ENCODE results near the gene SMC4. TPM values are rescaled to one million over a fixed set of nuclear protein-coding genes. Genes with fewer than 3 reads are reported as not detected.

The SMC4 gene
- total and polyA plus RNA-seq, 2 of the 8 experiments (the other 6 are each of a cell fraction or from before 2014, with no cell fraction given), result 26.6 to 118 TPM

- no peak overlapping the region for H3K27ac ChIP-seq (ENCODE audit: low read depth, low read length)
- no peaks in the 10 kb centered on the region for H3K79me1 ChIP-seq (ENCODE audit: low read depth, low read length)
- no peak overlapping the region for H2BK120ac ChIP-seq (replicated peaks; ENCODE audit: low read depth, low read length)
- POLR2A ChIA-PET (ENCODE audit: partially characterized antibody), result no interaction called here
- no peak overlapping the region for H3K9ac ChIP-seq (replicated peaks in 1 of 4; ENCODE audit: extremely low read depth in 1 of 4, low read depth in 3 of 4, low read length in 3 of 4)
- H3K36me3 ChIP-seq (ENCODE audit: control insufficient read depth in 2 of 4, insufficient read depth in 4 of 4, low read length in 3 of 4), result no peaks in the 10 kb centered on the region
- H3K79me2 ChIP-seq (ENCODE audit: control insufficient read depth in 1 of 2, insufficient read depth in 2 of 2, low read length in 2 of 2), result no peaks in the 10 kb centered on the region
- H3K14ac ChIP-seq (ENCODE audit: insufficient read length), result no peak overlapping the region
- no peak overlapping the region for H2AFZ ChIP-seq (ENCODE audit: low read length)
- H3K9me3 ChIP-seq (ENCODE audit: insufficient read depth in 2 of 2, low read depth in 1 of 2, low read length in 1 of 2), result peaks cover 3 to 11% of the 10 kb centered on the region in 2 experiments; a peak in 3 of 4 replicates
- no peak overlapping the region for H3K4me2 ChIP-seq (ENCODE audit: insufficient read depth in 1 of 2, low read depth in 2 of 2, low read length in 2 of 2)
- no peak for DNase-seq (ENCODE audit: low read depth in 1 of 2, low spot score in 2 of 2)
- H4K20me1 ChIP-seq (replicated peaks in 1 of 2; ENCODE audit: control insufficient read depth in 1 of 2, insufficient read depth in 2 of 2, low read length in 2 of 2), result no peaks in the 10 kb centered on the region
- no peak overlapping the region for H2BK5ac ChIP-seq (ENCODE audit: low read depth, low read length)
- CTCF ChIA-PET (ENCODE audit: partially characterized antibody), result interaction anchor here (0.8 to 3.0 kb wide), 3 partner anchors 7 to 13 kb away, joined by 3 to 13 read pairs (median 4); partner anchors contain the start of gene TRIM59
- no peaks in the 10 kb centered on the region for H3K23me2 ChIP-seq (ENCODE audit: low read depth, low read length)
- peaks cover 0 to 4% (median 0%) of the 10 kb centered on the region in 4 experiments; a peak in 1 of 7 replicates for H3K4me1 ChIP-seq (replicated peaks in 1 of 4; ENCODE audit: control insufficient read depth in 3 of 4, insufficient read depth in 4 of 4, low read length in 3 of 4)
- no peak overlapping the region for H4K8ac ChIP-seq (ENCODE audit: extremely low read depth, insufficient read depth, low read length)
- H4K91ac ChIP-seq (replicated peaks; ENCODE audit: insufficient read length, low read length), result no peak overlapping the region
- 91% methylated on average over 2 of the region's 2 CpGs; no CpG with 5 or more reads in 1 of the 2 experiments for WGBS, 2 experiments (ENCODE audit: extremely low coverage in 1 of 2, insufficient coverage in 1 of 2, insufficient read length in 1 of 2, insufficient replicate concordance in 2 of 2, low coverage in 1 of 2, low lambda C conversion rate in 2 of 2, missing lambda C conversion rate in 1 of 2)
- H2BK20ac ChIP-seq (ENCODE audit: low read length), result no peak overlapping the region
- no peak for FAIRE-seq
- H2BK12ac ChIP-seq (ENCODE audit: low read depth, low read length), result no peak overlapping the region
- no peak overlapping the region for H2BK15ac ChIP-seq (ENCODE audit: low read length)
- no peak overlapping the region for H3K4ac ChIP-seq (replicated peaks; ENCODE audit: insufficient read length, low read depth, low read length)
- no peak overlapping the region for H4K5ac ChIP-seq (ENCODE audit: insufficient read length, low read depth, low read length)
- no peak overlapping the region for H3K23ac ChIP-seq (ENCODE audit: insufficient read length)
- H3K4me3 ChIP-seq (ENCODE audit: extremely low read depth in 1 of 4, insufficient read depth in 2 of 4, low read depth in 3 of 4, low read length in 4 of 4), result no peak overlapping the region
- H2AK5ac ChIP-seq (ENCODE audit: low read depth, low read length), result no peak overlapping the region
- H3K27me3 ChIP-seq (replicated peaks in 1 of 4; ENCODE audit: control insufficient read depth in 3 of 4, extremely low read depth in 1 of 4, insufficient read depth in 3 of 4, low read length in 3 of 4), result no peaks in the 10 kb centered on the region; a peak in 1 of 7 replicates
- H3K56ac ChIP-seq (replicated peaks; ENCODE audit: insufficient read length, low read depth, low read length), result no peak overlapping the region
- no peak overlapping the region for H3K18ac ChIP-seq (ENCODE audit: extremely low read depth, low read length)
- TF ChIP-seq CHD1 (IDR thresholded peaks at IDR 0.05; ENCODE audit: low read depth, low read length) (no peak), CBX5 (IDR thresholded peaks at IDR 0.05; ENCODE audit: low read depth, low read length) (no peak), MAX (IDR thresholded peaks at IDR 0.05) (no peak), TEAD4 (IDR thresholded peaks at IDR 0.05; ENCODE audit: low read depth, low read length) (no peak), SP4 (IDR thresholded peaks at IDR 0.05; ENCODE audit: low read length) (no peak)
Observed at GRCh38 chr3:160464321-160464720, 64.9 kb downstream of the SMC4 start.
